Thoracic aorta (tissue), 2 donors: ENCODE measurements around the gene ZDHHC7. TPM values are rescaled to one million over a fixed set of nuclear protein-coding genes. Genes with fewer than 3 reads are reported as not detected.

ENCODE experiments used
- ATAC-seq: fragments of 150-250 bp; one replicate; pipeline ENCODE4 v1.8.0; 2017; ENCODE audit warnings: low read depth; ENCODE audit not compliant: insufficient number of reproducible peaks, low FRiP score
- DNase-seq: peaks from one replicate; pipeline ENCODE4 v3.0.0-alpha.2; 2020; ENCODE audit warnings: low spot score
- H3K27ac ChIP-seq, 2 donors: fragments of 200-600 bp; sonication (generic); 1 replicate in 1 of 2; 2 replicates in 1 of 2; pipeline ENCODE4 v1.5.1; 2016; ENCODE audit warnings: mild to moderate bottlenecking in 2 of 2, moderate library complexity in 2 of 2
- H3K27me3 ChIP-seq: fragments of 200-600 bp; sonication (generic); replicated peaks from 2 replicates; pipeline ENCODE4 v1.6.0; 2016; ENCODE audit warnings: mild to moderate bottlenecking; ENCODE audit not compliant: insufficient read depth
- H3K36me3 ChIP-seq: fragments of 200-600 bp; sonication (generic); one replicate; pipeline ENCODE4 v1.5.1; 2016
- H3K4me1 ChIP-seq, 2 donors: fragments of 200-600 bp; sonication (generic); 1 replicate in 1 of 2; 2 replicates in 1 of 2; pipeline versions ENCODE4 v1.5.1 to v1.6.0; 2016; ENCODE audit warnings: low read depth in 2 of 2, mild to moderate bottlenecking in 1 of 2; ENCODE audit not compliant: control insufficient read depth in 1 of 2
- H3K4me3 ChIP-seq: fragments of 200-600 bp; sonication (generic); 2 replicates; pipeline ENCODE4 v1.5.1; 2016; ENCODE audit warnings: mild to moderate bottlenecking
- H3K9me3 ChIP-seq: fragments of 200-600 bp; sonication (generic); 2 replicates; pipeline ENCODE4 v1.5.1; 2016
- total RNA-seq, 2 donors: library from RNA; depleted of rRNA; stranded (reverse); fragments of >200 nt; gene quantifications; one replicate each; pipeline versions ENCODE4 v1.1.0 to v1.2.3, GENCODE V29; 2016
- TF ChIP-seq, protein P1 (sequence below): fragments of 200-600 bp; sonication (generic); IDR thresholded peaks from one replicate; pipeline ENCODE4 v1.5.1; 2019; ENCODE audit warnings: antibody characterized with exemption

The ZDHHC7 gene
- total RNA-seq, 2 donors from 2014 or later: 63.7 to 80.8 TPM

- no peak for DNase-seq
- TF ChIP-seq, protein P1, sequence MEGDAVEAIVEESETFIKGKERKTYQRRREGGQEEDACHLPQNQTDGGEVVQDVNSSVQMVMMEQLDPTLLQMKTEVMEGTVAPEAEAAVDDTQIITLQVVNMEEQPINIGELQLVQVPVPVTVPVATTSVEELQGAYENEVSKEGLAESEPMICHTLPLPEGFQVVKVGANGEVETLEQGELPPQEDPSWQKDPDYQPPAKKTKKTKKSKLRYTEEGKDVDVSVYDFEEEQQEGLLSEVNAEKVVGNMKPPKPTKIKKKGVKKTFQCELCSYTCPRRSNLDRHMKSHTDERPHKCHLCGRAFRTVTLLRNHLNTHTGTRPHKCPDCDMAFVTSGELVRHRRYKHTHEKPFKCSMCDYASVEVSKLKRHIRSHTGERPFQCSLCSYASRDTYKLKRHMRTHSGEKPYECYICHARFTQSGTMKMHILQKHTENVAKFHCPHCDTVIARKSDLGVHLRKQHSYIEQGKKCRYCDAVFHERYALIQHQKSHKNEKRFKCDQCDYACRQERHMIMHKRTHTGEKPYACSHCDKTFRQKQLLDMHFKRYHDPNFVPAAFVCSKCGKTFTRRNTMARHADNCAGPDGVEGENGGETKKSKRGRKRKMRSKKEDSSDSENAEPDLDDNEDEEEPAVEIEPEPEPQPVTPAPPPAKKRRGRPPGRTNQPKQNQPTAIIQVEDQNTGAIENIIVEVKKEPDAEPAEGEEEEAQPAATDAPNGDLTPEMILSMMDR: no peak
- Histone ChIP-seq H3K9me3 (no peaks in the 10 kb centered on the region), H3K27me3 (no peaks in the 10 kb centered on the region), H3K4me1 (peaks cover 61 to 95% of the 10 kb centered on the region in 2 donors), H3K27ac (peak overlapping the region; percentile 91 to 97), H3K36me3 (no peaks in the 10 kb centered on the region), H3K4me3 (peak overlapping the region; percentile 58)
- ATAC-seq: peak; percentile 1
Observed at GRCh38 chr16:85003725-85004586, 7.4 kb downstream of the ZDHHC7 start.

GRCh38 chr16:85003076-85003475 lies 8.3 kb downstream of the ZDHHC7 start:
- no peak for DNase-seq

DNA sequence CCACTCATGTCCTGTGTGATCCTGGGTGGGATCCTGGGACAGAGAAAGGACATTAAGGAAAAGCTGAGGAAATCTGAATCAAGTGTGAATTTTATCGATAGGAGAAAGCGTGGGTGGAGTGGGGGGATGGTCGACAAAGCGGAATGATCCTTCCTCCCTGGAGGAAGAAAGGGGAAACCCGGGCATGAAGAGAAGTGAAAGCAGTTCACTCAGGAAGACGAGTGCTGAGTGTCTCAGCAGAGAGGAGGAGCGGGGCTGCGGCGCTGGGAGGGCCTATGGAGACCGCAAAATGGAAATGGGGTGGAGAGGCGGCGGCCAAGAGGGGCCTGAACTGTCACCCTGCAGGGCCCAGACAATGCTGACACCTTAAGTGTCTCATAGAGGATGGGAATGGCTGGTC lies 8.7 kb downstream of the ZDHHC7 start:
- ATAC-seq (no peak), DNase-seq (no peak)
- Histone ChIP-seq H3K36me3 (no peaks in the 10 kb centered on the region), H3K27ac (peak overlapping the region; percentile 91 to 97), H3K4me3 (no peak overlapping the region), H3K27me3 (no peaks in the 10 kb centered on the region), H3K4me1 (peaks cover 62 to 95% of the 10 kb centered on the region in 2 donors), H3K9me3 (no peaks in the 10 kb centered on the region)
- TF ChIP-seq, protein P1: no peak

More at GRCh38 chr16:85003076-85003475, 8.3 kb downstream of the ZDHHC7 start:
- Histone ChIP-seq H3K36me3 (no peaks in the 10 kb centered on the region), H3K9me3 (no peaks in the 10 kb centered on the region), H3K4me1 (peaks cover 62 to 95% of the 10 kb centered on the region in 2 donors), H3K27ac (peak overlapping the region; percentile 91 to 97), H3K27me3 (no peaks in the 10 kb centered on the region), H3K4me3 (no peak overlapping the region)
- TF ChIP-seq, protein P1: no peak
- ATAC-seq: no peak

DNA sequence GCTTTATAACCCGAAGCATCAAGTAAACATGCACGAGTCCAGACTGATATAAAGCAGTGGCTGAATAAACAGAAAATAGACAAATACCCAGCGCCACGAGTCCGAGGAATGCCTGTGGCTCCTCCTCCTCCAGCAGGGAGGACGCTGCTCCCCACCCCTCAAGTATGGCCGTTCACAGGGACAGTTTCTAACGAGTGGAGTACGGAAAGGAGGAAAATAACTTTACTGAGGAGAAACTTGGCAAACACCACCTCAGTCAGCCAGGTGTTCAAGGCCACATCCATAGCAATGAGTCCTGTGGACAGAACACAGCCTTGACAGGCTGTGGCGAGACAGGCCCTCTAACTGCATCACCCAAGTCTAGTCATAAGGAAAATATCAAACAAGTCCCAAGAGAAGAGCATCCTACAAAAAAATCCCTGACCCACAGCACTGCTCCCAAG lies 9.2 kb downstream of the ZDHHC7 start:
- no peak overlapping the region for H3K4me3 ChIP-seq
- H3K27ac ChIP-seq: peak overlapping the region; percentile 91 to 97
- H3K27me3 ChIP-seq: no peaks in the 10 kb centered on the region
- H3K36me3 ChIP-seq: no peaks in the 10 kb centered on the region
- H3K9me3 ChIP-seq: no peaks in the 10 kb centered on the region
- ATAC-seq (no peak), DNase-seq (no peak)
- TF ChIP-seq, protein P1: no peak
- peaks cover 62 to 95% of the 10 kb centered on the region in 2 donors for H3K4me1 ChIP-seq

- DNase-seq (no peak), ATAC-seq (no peak)
- peak overlapping the region; percentile 67 to 97 for H3K27ac ChIP-seq
- H3K4me1 ChIP-seq: peaks cover 66 to 82% of the 10 kb centered on the region in 2 donors
- no peak overlapping the region for H3K4me3 ChIP-seq
- H3K27me3 ChIP-seq: no peaks in the 10 kb centered on the region
- H3K36me3 ChIP-seq: no peaks in the 10 kb centered on the region
- TF ChIP-seq, protein P1: no peak
- no peaks in the 10 kb centered on the region for H3K9me3 ChIP-seq
Observed at GRCh38 chr16:84999857-85000480, 11.4 kb downstream of the ZDHHC7 start.
